Testis (tissue), 3 donors: ENCODE results near the gene ATP1A3. TPM values are rescaled to one million over a fixed set of nuclear protein-coding genes. Genes with fewer than 3 reads are reported as not detected.

Source experiments
- DNase-seq: peaks from one replicate; pipeline ENCODE4 v3.0.0-alpha.2; 2019
- H3K27ac ChIP-seq, 2 donors: fragments of 200-600 bp; sonication (generic); one replicate each; pipeline ENCODE4 v1.5.1; 2019
- H3K27me3 ChIP-seq: fragments of 200-600 bp; sonication (generic); one replicate; pipeline ENCODE4 v1.5.1; 2019
- H3K36me3 ChIP-seq: fragments of 200-600 bp; sonication (generic); one replicate; pipeline ENCODE4 v1.5.1; 2017; ENCODE audit warnings: low read depth; ENCODE audit errors: missing control alignments
- H3K4me1 ChIP-seq: fragments of 200-600 bp; sonication (generic); one replicate; pipeline ENCODE4 v1.5.1; 2019
- H3K4me3 ChIP-seq, 2 donors: fragments of 200-600 bp; sonication (generic); one replicate each; pipeline ENCODE4 v1.5.1; 2017 to 2019
- H3K9me3 ChIP-seq: fragments of 200-600 bp; sonication (generic); one replicate; pipeline ENCODE4 v1.5.1; 2017
- POLR2A ChIP-seq: fragments of 450-650 bp; IDR thresholded peaks from one replicate; pipeline ENCODE4 v1.6.1; 2017; ENCODE audit warnings: antibody characterized with exemption, mild to moderate bottlenecking, moderate library complexity
- WGBS, 2 donors: methylation state at CpG; one replicate each; pipeline ENCODE4 v1.1.5; 2018; 5-methylcytosine and 5-hydroxymethylcytosine counted together
- intact Hi-C: fragments of 100-400 bp; cut with DNase I; formaldehyde crosslinking; loops from one replicate; pipeline ENCODE4 v1.15.1; 2023; ENCODE audit warnings: low total_unique reads
- polyA plus RNA-seq: library from polyadenylated mRNA; stranded (reverse); fragments of 350-450 nt; fragmentation: Illumina TruSeq; extraction: RNeasy Lipid Tissue Mini Kit (QIAGEN cat#74804); gene quantifications from one replicate; pipeline ENCODE4 v1.2.3, GENCODE V29; 2014; ENCODE audit warnings: low read depth, low replicate concordance; ENCODE audit not compliant: insufficient read depth
- total RNA-seq, 2 donors: library from RNA; depleted of rRNA; stranded (reverse); fragments of >200 nt; gene quantifications; one replicate each; pipeline ENCODE4 v1.2.3, GENCODE V29; 2016
- TF ChIP-seq, protein P1 (sequence below), 3 experiments: fragments of 450-650 bp in 2 of 3; fragments of 200-600 bp in 1 of 3; sonication (generic) in 1 of 3; IDR thresholded peaks; one replicate each; pipeline ENCODE4 v1.5.1; 2016 to 2019; ENCODE audit warnings: antibody characterized with exemption in 3 of 3, mild to moderate bottlenecking in 2 of 3, moderate library complexity in 1 of 3

ATP1A3 gene
- total and polyA plus RNA-seq, 3 donors from 2014 or later = 30.3 to 87.3 (median 60.8) TPM

DNA sequence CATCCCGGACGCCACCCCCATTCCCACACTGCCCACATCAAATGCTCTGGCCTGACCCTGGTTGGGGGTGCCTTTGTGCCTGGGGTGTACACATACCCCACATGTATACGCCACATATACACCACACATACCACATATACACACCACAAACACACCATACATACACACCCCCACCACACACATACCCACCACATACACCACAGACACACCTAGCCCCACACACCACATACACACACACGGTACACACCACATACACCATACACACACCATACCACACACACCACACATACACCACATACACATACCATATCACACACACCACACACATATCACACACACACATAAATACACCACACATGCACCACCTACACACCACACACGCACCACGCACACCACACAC, 75.9 kb downstream of the ATP1A3 start:
- intact Hi-C loops = no loop called here
- 87 to 90% methylated on average over 6 of the region's 6 CpGs for WGBS, 2 donors
- H3K27me3 ChIP-seq = no peaks in the 10 kb centered on the region

DNA sequence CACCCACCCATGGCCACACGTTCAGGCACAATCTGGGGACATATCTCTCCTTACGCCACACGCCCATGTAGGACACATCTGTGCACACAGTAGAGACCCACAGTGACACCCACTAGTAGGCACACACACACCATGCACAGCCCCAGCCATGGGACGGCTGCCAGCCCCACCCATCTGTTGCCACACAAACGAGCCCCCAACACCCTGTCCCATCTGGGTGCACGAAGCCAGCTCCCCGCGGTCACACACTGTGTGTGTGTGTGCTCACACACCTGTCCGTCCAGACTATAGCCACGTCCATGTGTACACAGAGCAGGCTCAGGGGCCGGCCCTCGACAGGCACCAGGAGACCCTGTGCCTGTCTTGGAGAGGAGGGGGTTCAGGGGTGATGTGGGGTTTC, 76.4 kb downstream of the ATP1A3 start:
- TF ChIP-seq, protein P1, sequence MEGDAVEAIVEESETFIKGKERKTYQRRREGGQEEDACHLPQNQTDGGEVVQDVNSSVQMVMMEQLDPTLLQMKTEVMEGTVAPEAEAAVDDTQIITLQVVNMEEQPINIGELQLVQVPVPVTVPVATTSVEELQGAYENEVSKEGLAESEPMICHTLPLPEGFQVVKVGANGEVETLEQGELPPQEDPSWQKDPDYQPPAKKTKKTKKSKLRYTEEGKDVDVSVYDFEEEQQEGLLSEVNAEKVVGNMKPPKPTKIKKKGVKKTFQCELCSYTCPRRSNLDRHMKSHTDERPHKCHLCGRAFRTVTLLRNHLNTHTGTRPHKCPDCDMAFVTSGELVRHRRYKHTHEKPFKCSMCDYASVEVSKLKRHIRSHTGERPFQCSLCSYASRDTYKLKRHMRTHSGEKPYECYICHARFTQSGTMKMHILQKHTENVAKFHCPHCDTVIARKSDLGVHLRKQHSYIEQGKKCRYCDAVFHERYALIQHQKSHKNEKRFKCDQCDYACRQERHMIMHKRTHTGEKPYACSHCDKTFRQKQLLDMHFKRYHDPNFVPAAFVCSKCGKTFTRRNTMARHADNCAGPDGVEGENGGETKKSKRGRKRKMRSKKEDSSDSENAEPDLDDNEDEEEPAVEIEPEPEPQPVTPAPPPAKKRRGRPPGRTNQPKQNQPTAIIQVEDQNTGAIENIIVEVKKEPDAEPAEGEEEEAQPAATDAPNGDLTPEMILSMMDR (IDR thresholded peaks at IDR 0.05) = no peak
- no peak for TF ChIP-seq POLR2A
- peaks cover 6% of the 10 kb centered on the region for H3K4me1 ChIP-seq
- H3K27me3 ChIP-seq = no peaks in the 10 kb centered on the region
- no peak for DNase-seq
- intact Hi-C loops = no loop called here
- WGBS, 2 donors = 69 to 75% methylated on average over 10 to 12 of the region's 12 CpGs
- no peaks in the 10 kb centered on the region for H3K9me3 ChIP-seq
- H3K4me3 ChIP-seq = no peak overlapping the region
- H3K27ac ChIP-seq = no peak overlapping the region
- no peaks in the 10 kb centered on the region for H3K36me3 ChIP-seq

More for the DNA sequence above, 75.9 kb downstream of the ATP1A3 start:
- no peaks in the 10 kb centered on the region for H3K36me3 ChIP-seq
- H3K4me1 ChIP-seq = peaks cover 6% of the 10 kb centered on the region
- DNase-seq = no peak
- no peak overlapping the region for H3K27ac ChIP-seq
- no peak overlapping the region for H3K4me3 ChIP-seq
- TF ChIP-seq, protein P1 (IDR thresholded peaks at IDR 0.05) = no peak
- TF ChIP-seq POLR2A = no peak
- no peaks in the 10 kb centered on the region for H3K9me3 ChIP-seq

Other genes starting within 250 kb of the ATP1A3 start
- under 1 TPM in 1 of 2 donors, not detected in 1; 0.31 TPM for gene CEACAM6, start 238.7 kb downstream of the ATP1A3 start, total RNA-seq
- gene CEACAM6, start 238.7 kb downstream of the ATP1A3 start, polyA plus RNA-seq = 0.29 TPM
- not detected for gene CEACAM3, start 197.6 kb downstream of the ATP1A3 start, total RNA-seq
- not detected for gene CEACAM3, start 197.6 kb downstream of the ATP1A3 start, polyA plus RNA-seq
- gene LYPD4, start 149.5 kb downstream of the ATP1A3 start, total RNA-seq = 10 to 100 TPM; 33.6 to 68.4 TPM
- 198 TPM for gene LYPD4, start 149.5 kb downstream of the ATP1A3 start, polyA plus RNA-seq
- 10 to 100 TPM; 23.1 to 55.3 TPM for gene DMRTC2, start 149.2 kb downstream of the ATP1A3 start, total RNA-seq
- gene DMRTC2, start 149.2 kb downstream of the ATP1A3 start, polyA plus RNA-seq = 71.0 TPM
- 1,000 to 10,000 TPM in 1 of 2 donors, 100 to 1,000 TPM in 1; 869 to 1,199 TPM for gene RPS19, start 134.0 kb downstream of the ATP1A3 start, total RNA-seq
- 1,270 TPM for gene RPS19, start 134.0 kb downstream of the ATP1A3 start, polyA plus RNA-seq
- under 1 TPM in 1 of 2 donors, not detected in 1; 0.87 TPM for gene CD79A, start 117.0 kb downstream of the ATP1A3 start, total RNA-seq
- gene CD79A, start 117.0 kb downstream of the ATP1A3 start, polyA plus RNA-seq = 3.6 TPM
- 10 to 100 TPM; 51.2 to 56.3 TPM for gene ARHGEF1, start 111.0 kb downstream of the ATP1A3 start, total RNA-seq
- gene ARHGEF1, start 111.0 kb downstream of the ATP1A3 start, polyA plus RNA-seq = 33.2 TPM
- gene ERFL, start 65.8 kb downstream of the ATP1A3 start, total RNA-seq = 1 to 10 TPM; 2.2 to 2.4 TPM
- 0.78 TPM for gene ERFL, start 65.8 kb downstream of the ATP1A3 start, polyA plus RNA-seq
- 100 to 1,000 TPM; 143 to 196 TPM for gene RABAC1, start 34.9 kb downstream of the ATP1A3 start, total RNA-seq
- gene RABAC1, start 34.9 kb downstream of the ATP1A3 start, polyA plus RNA-seq = 182 TPM
- gene GRIK5, start 76.0 kb upstream of the ATP1A3 start, total RNA-seq = 10 to 100 TPM; 43.8 to 87.4 TPM
- gene GRIK5, start 76.0 kb upstream of the ATP1A3 start, polyA plus RNA-seq = 31.7 TPM
- 10 to 100 TPM; 63.2 to 64.8 TPM for gene ZNF574, start 81.9 kb upstream of the ATP1A3 start, total RNA-seq
- gene ZNF574, start 81.9 kb upstream of the ATP1A3 start, polyA plus RNA-seq = 47.4 TPM
- 10 to 100 TPM in 1 of 2 donors, 1 to 10 TPM in 1; 9.4 to 20.6 TPM for gene POU2F2, start 138.2 kb upstream of the ATP1A3 start, total RNA-seq
- gene POU2F2, start 138.2 kb upstream of the ATP1A3 start, polyA plus RNA-seq = 13.2 TPM
- gene DEDD2, start 223.4 kb upstream of the ATP1A3 start, total RNA-seq = 10 to 100 TPM; 54.4 to 80.0 TPM
- 40.7 TPM for gene DEDD2, start 223.4 kb upstream of the ATP1A3 start, polyA plus RNA-seq
- gene ZNF526, start 226.1 kb upstream of the ATP1A3 start, total RNA-seq = 10 to 100 TPM; 10.1 to 12.2 TPM
- gene ZNF526, start 226.1 kb upstream of the ATP1A3 start, polyA plus RNA-seq = 10.1 TPM
- gene GSK3A, start 248.4 kb upstream of the ATP1A3 start, total RNA-seq = 10 to 100 TPM; 54.3 to 64.3 TPM
- gene GSK3A, start 248.4 kb upstream of the ATP1A3 start, polyA plus RNA-seq = 98.1 TPM